Ovary (tissue), 10 donors: ENCODE data around the gene ARL6IP5. TPM values are rescaled to one million over a fixed set of nuclear protein-coding genes. Genes with fewer than 3 reads are reported as not detected.

Experiments used
- DNase-seq, 5 donors: peaks; one replicate each; pipeline ENCODE4 v3.0.0-alpha.2; 2019 to 2020
- H3K27ac ChIP-seq, 2 donors: fragments of 200-600 bp; one replicate each; pipeline versions ENCODE4 v1.5.1 to v1.8.0; 2019 to 2022
- H3K27me3 ChIP-seq: fragments of 200-600 bp; one replicate; pipeline ENCODE4 v1.8.0; 2022
- H3K36me3 ChIP-seq: fragments of 200-600 bp; sonication (generic); one replicate; pipeline ENCODE4 v1.5.1; 2019
- H3K4me1 ChIP-seq: one replicate; pipeline ENCODE4 v1.8.1; 2013; ENCODE audit warnings: mild to moderate bottlenecking, moderate library complexity; ENCODE audit not compliant: insufficient read depth
- H3K4me3 ChIP-seq: fragments of 200-600 bp; sonication (generic); one replicate; pipeline ENCODE4 v1.5.1; 2017
- H3K9me3 ChIP-seq, 2 donors: fragments of 200-600 bp in 1 of 2; sonication (generic) in 1 of 2; one replicate each; pipeline versions ENCODE4 v1.5.1 to v1.8.1; 2013 to 2019; ENCODE audit warnings: mild to moderate bottlenecking in 1 of 2, moderate library complexity in 1 of 2
- EP300 ChIP-seq: sonication (generic); formaldehyde crosslinking; IDR thresholded peaks from one replicate; pipeline ENCODE4 v1.6.1; 2017; ENCODE audit warnings: antibody characterized with exemption
- POLR2A ChIP-seq: fragments of 450-650 bp; IDR thresholded peaks from one replicate; pipeline ENCODE4 v1.6.1; 2017; ENCODE audit warnings: antibody characterized with exemption, mild to moderate bottlenecking, moderate library complexity
- WGBS, 3 donors: extraction: QIAGEN DNeasy Blood & Tissue Kit in 1 of 3; methylation state at CpG; one replicate each; pipeline versions ENCODE4 v1.1.5 to v1.1.7; 2013 to 2017; 5-methylcytosine and 5-hydroxymethylcytosine counted together
- intact Hi-C, 4 donors: fragments of 100-400 bp; cut with DNase I; formaldehyde crosslinking; loops; one replicate each; pipeline versions ENCODE4 v1.11.0 to v1.15.1; 2022 to 2023
- long read RNA-seq, 3 donors: library from polyadenylated mRNA in 2 of 3; unstranded in 2 of 3; transcript quantifications; one replicate each; pipeline ENCODE4 v2.0.0 and lab custom pipeline, GENCODE V29; 2021 to 2026
- polyA plus RNA-seq, 2 donors: library from polyadenylated mRNA; stranded (reverse); fragments of 200-250 nt in 1 of 2; fragments of 350-450 nt in 1 of 2; fragmentation: Illumina TruSeq in 1 of 2; extraction: RNeasy Lipid Tissue Mini Kit (QIAGEN cat#74804) in 1 of 2; gene quantifications; one replicate each; pipeline ENCODE4 v1.2.3, GENCODE V29; 2013 to 2014
- total RNA-seq, 7 donors: library from RNA; depleted of rRNA in 2 of 7; stranded (reverse); fragments of >200 nt in 2 of 7; fragmentation: NEBNext Ultra II Directional in 3 of 7; extraction: Animal tissue kit (Norgen Biotek cat#: 25700) in 3 of 7; gene quantifications; one replicate each; pipeline versions ENCODE4 v1.1.0 to v1.2.4, GENCODE V29; 2016 to 2023
- TF ChIP-seq, protein P1 (sequence below), 3 donors: fragments of 450-650 bp in 2 of 3; fragments of 200-600 bp in 1 of 3; IDR thresholded peaks; one replicate each; pipeline versions ENCODE4 v1.5.1 to v1.8.0; 2016 to 2022; ENCODE audit warnings: antibody characterized with exemption in 3 of 3, mild to moderate bottlenecking in 1 of 3
- donor health status: DM: no; HTN: no; CAD: no; lungs with moderate emphysema.
- donor health status: DM: no; HTN: no; CAD: no.
- donor health status: Bipolar disorder and iron deficiency.
- donor health status: DM: yes; HTN: yes; CAD: no.
- donor health status: DM: no; HTN: no; CAD: no.
- donor health status: DM: yes; HTN: yes; CAD: no.

Gene ARL6IP5, protein sequence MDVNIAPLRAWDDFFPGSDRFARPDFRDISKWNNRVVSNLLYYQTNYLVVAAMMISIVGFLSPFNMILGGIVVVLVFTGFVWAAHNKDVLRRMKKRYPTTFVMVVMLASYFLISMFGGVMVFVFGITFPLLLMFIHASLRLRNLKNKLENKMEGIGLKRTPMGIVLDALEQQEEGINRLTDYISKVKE
- total RNA-seq, result 100 to 1,000 TPM in 1 of 7 donors, 10 to 100 TPM in 6; 59.0 to 114 (median 77.4) TPM
- polyA plus RNA-seq, result 100 to 1,000 TPM in 1 of 2 donors, 10 to 100 TPM in 1; 80.7 to 197 TPM
- long read RNA-seq, donor 1, transcript ARL6IP5-201 (3 exons, 2,101 nt), result major isoform, 498 of 526 reads
- long read RNA-seq, donor 1, partial matches to known transcripts, result 10 of 526 reads
- long read RNA-seq, donor 1, other reads (novel, unspliced or antisense), result 17 of 526 reads
- long read RNA-seq, donor 2, transcript ARL6IP5-201 (3 exons, 2,101 nt), result major isoform, 26 of 33 reads
- long read RNA-seq, donor 2, partial matches to known transcripts, result 6 of 33 reads
- long read RNA-seq, donor 2, other reads (novel, unspliced or antisense), result 0 of 33 reads
- long read RNA-seq, donor 3, transcript ARL6IP5-201 (3 exons, 2,101 nt), result major isoform, 257 of 268 reads
- long read RNA-seq, donor 3, partial matches to known transcripts, result 0 of 268 reads
- long read RNA-seq, donor 3, other reads (novel, unspliced or antisense), result 10 of 268 reads

GRCh38 chr3:69084326-69085167 lies at the start of gene ARL6IP5:
Gene ARL6IP5, plus strand, starts transcription at chr3:69084937. Its CDS starts 111 bp downstream, at chr3:69085048.
- Histone ChIP-seq H3K9me3 (no peaks in the 10 kb centered on the region), H3K27me3 (no peaks in the 10 kb centered on the region), H3K27ac (peak within 1 kb of the TSS; percentile 29 to 69), H3K36me3 (no peaks in the 10 kb centered on the region), H3K4me3 (peak within 1 kb of the TSS; percentile 95), H3K4me1 (peaks cover 13% of the 10 kb centered on the region)
- intact Hi-C loops, result no loop called here
- DNase-seq, result peak; percentile 90 to 94 (median 91)
- 2 to 3% (median 3%) methylated on average over 32 of the region's 32 CpGs for WGBS, 3 donors
- TF ChIP-seq EP300 (no peak), POLR2A (no peak)

DNA sequence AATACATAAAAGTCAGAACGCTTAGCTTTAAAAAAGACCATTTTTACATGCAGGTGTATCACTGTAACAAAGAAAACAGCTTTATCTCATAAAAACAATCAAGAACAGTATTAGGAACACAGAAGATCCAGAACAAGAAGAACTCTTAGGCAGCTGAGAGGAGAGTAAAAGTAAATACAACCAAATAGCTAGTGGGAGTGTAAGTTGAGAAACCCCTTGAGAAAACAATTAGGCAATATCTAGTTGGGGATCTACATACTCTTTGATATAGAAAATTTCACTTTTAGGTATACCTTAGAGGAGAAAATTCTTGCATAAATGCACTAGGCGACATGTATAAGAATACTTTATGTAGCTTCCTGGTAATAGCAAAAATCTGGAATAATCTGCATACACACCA lies 40.1 kb upstream of the ARL6IP5 start:
- Histone ChIP-seq H3K36me3 (no peaks in the 10 kb centered on the region), H3K4me1 (peaks cover 1% of the 10 kb centered on the region), H3K4me3 (no peak overlapping the region), H3K27ac (no peak overlapping the region), H3K27me3 (no peaks in the 10 kb centered on the region), H3K9me3 (no peaks in the 10 kb centered on the region)
- DNase-seq, result no peak
- 87 to 92% (median 90%) methylated on average over 2 of the region's 2 CpGs for WGBS, 3 donors
- intact Hi-C loops, result loop anchor here in 1 of 4 donors (2.0 kb wide), 1 partner anchor 26 kb away; no protein-coding TSS in a partner anchor
- TF ChIP-seq, protein P1, sequence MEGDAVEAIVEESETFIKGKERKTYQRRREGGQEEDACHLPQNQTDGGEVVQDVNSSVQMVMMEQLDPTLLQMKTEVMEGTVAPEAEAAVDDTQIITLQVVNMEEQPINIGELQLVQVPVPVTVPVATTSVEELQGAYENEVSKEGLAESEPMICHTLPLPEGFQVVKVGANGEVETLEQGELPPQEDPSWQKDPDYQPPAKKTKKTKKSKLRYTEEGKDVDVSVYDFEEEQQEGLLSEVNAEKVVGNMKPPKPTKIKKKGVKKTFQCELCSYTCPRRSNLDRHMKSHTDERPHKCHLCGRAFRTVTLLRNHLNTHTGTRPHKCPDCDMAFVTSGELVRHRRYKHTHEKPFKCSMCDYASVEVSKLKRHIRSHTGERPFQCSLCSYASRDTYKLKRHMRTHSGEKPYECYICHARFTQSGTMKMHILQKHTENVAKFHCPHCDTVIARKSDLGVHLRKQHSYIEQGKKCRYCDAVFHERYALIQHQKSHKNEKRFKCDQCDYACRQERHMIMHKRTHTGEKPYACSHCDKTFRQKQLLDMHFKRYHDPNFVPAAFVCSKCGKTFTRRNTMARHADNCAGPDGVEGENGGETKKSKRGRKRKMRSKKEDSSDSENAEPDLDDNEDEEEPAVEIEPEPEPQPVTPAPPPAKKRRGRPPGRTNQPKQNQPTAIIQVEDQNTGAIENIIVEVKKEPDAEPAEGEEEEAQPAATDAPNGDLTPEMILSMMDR (IDR thresholded peaks at IDR 0.05), result no peak
- TF ChIP-seq EP300, result no peak
- no peak for TF ChIP-seq POLR2A

GRCh38 chr3:69048990-69049389 lies 35.7 kb upstream of the ARL6IP5 start:
- DNase-seq, result no peak
- no peak overlapping the region for H3K27ac ChIP-seq
- H3K4me1 ChIP-seq, result peaks cover 5% of the 10 kb centered on the region
- no peaks in the 10 kb centered on the region for H3K27me3 ChIP-seq
- intact Hi-C loops, result no loop called here
- H3K36me3 ChIP-seq, result no peaks in the 10 kb centered on the region
- no peak for TF ChIP-seq POLR2A
- no peak for TF ChIP-seq EP300
- TF ChIP-seq, protein P1 (IDR thresholded peaks at IDR 0.05), result no peak
- H3K4me3 ChIP-seq, result no peak overlapping the region
- WGBS, 3 donors, result 87 to 98% (median 93%) methylated on average over 2 of the region's 2 CpGs
- H3K9me3 ChIP-seq, result no peaks in the 10 kb centered on the region

GRCh38 chr3:69051756-69052471 lies 32.8 kb upstream of the ARL6IP5 start, which contains the start of gene TMF1:
Gene TMF1, minus strand, starts transcription at chr3:69052333. Its CDS starts 247 bp downstream, at chr3:69052086.
- TF ChIP-seq, protein P1 (IDR thresholded peaks at IDR 0.05), result no peak
- peak; percentile 71 for TF ChIP-seq POLR2A
- Histone ChIP-seq H3K9me3 (no peaks in the 10 kb centered on the region), H3K4me1 (peaks cover 4% of the 10 kb centered on the region), H3K27ac (peak within 1 kb of the TSS; percentile 77 to 90), H3K36me3 (no peaks in the 10 kb centered on the region), H3K27me3 (no peaks in the 10 kb centered on the region), H3K4me3 (peak within 1 kb of the TSS; percentile 70)
- intact Hi-C loops, result no loop called here
- 0 to 1% (median 0%) methylated on average over 44 to 45 of the region's 45 CpGs for WGBS, 3 donors
- peak; percentile 96 to 98 (median 98) for DNase-seq
